Uterus (tissue), 4 donors: ENCODE measurements around the gene GRM8. TPM values are rescaled to one million over a fixed set of nuclear protein-coding genes. Genes with fewer than 3 reads are reported as not detected.

Source experiments
- DNase-seq, 2 donors: peaks; one replicate each; pipeline ENCODE4 v3.0.0-alpha.2; 2019 to 2020
- H3K27ac ChIP-seq, 2 donors: fragments of 200-600 bp; sonication (generic); 1 replicate in 1 of 2; 2 replicates in 1 of 2; pipeline ENCODE4 v1.5.1; 2016 to 2018
- H3K27me3 ChIP-seq, 2 donors: fragments of 200-600 bp; sonication (generic); one replicate each; pipeline ENCODE4 v1.5.1; 2018 to 2019; ENCODE audit warnings: control low read depth in 1 of 2
- H3K36me3 ChIP-seq, 2 donors: fragments of 200-600 bp; sonication (generic); one replicate each; pipeline ENCODE4 v1.5.1; 2019; ENCODE audit warnings: control low read depth in 1 of 2
- H3K4me1 ChIP-seq, 2 donors: fragments of 200-600 bp; sonication (generic); one replicate each; pipeline ENCODE4 v1.5.1; 2018 to 2019; ENCODE audit warnings: control low read depth in 1 of 2
- H3K4me3 ChIP-seq, 2 donors: fragments of 200-600 bp; sonication (generic); 1 replicate in 1 of 2; 2 replicates in 1 of 2; pipeline ENCODE4 v1.5.1; 2018 to 2019; ENCODE audit warnings: mild to moderate bottlenecking in 1 of 2
- H3K9me3 ChIP-seq, 2 donors: fragments of 200-600 bp; sonication (generic); one replicate each; pipeline ENCODE4 v1.5.1; 2019; ENCODE audit warnings: control low read depth in 1 of 2
- CTCF ChIP-seq, 4 experiments: fragments of 200-600 bp in 2 of 4; fragments of 450-650 bp in 2 of 4; sonication (generic) in 2 of 4; IDR thresholded peaks; one replicate each; pipeline ENCODE4 v1.5.1; 2016 to 2019; ENCODE audit warnings: antibody characterized with exemption in 4 of 4, mild to moderate bottlenecking in 2 of 4, moderate library complexity in 1 of 4
- POLR2A ChIP-seq, 2 donors: fragments of 450-650 bp; IDR thresholded peaks; one replicate each; pipeline ENCODE4 v1.6.1; 2016; ENCODE audit warnings: antibody characterized with exemption in 2 of 2, mild to moderate bottlenecking in 1 of 2, moderate library complexity in 1 of 2
- intact Hi-C: fragments of 100-400 bp; cut with DNase I; formaldehyde crosslinking; loops from one replicate; pipeline ENCODE4 v1.15.1; 2023; ENCODE audit warnings: low total_unique reads
- total RNA-seq, 4 donors: library from RNA; depleted of rRNA in 3 of 4; stranded (reverse); fragments of >200 nt in 3 of 4; gene quantifications; one replicate each; pipeline versions ENCODE4 v1.1.0 to v1.2.4, GENCODE V29; 2014 to 2023
- donor health status: DM: yes; HTN: yes; CAD: no.

Gene GRM8
- total RNA-seq, 4 donors from 2014 or later, result 3.9 TPM; not detected in 3

GRCh38 chr7:126809188-126809587, 443.6 kb downstream of the GRM8 start:
- no peaks in the 10 kb centered on the region for H3K9me3 ChIP-seq
- no peak for DNase-seq
- H3K4me3 ChIP-seq, result no peak overlapping the region
- TF ChIP-seq POLR2A (IDR thresholded peaks at IDR 0.05), result no peak
- no peak for TF ChIP-seq CTCF (IDR thresholded peaks at IDR 0.05)
- H3K4me1 ChIP-seq, result no peaks in the 10 kb centered on the region
- no peaks in the 10 kb centered on the region for H3K27me3 ChIP-seq
- no peaks in the 10 kb centered on the region for H3K36me3 ChIP-seq
- no peak overlapping the region for H3K27ac ChIP-seq
- intact Hi-C loops, result no loop called here

- TF ChIP-seq CTCF (IDR thresholded peaks at IDR 0.05), result no peak
- no peak for TF ChIP-seq POLR2A (IDR thresholded peaks at IDR 0.05)
- H3K9me3 ChIP-seq, result no peaks in the 10 kb centered on the region
Observed at GRCh38 chr7:126806614-126807013, 446.1 kb downstream of the GRM8 start.

GRCh38 chr7:126805351-126805750, 447.4 kb downstream of the GRM8 start:
- Histone ChIP-seq H3K27me3 (no peaks in the 10 kb centered on the region), H3K4me1 (no peaks in the 10 kb centered on the region), H3K9me3 (no peaks in the 10 kb centered on the region), H3K27ac (no peak overlapping the region), H3K4me3 (no peak overlapping the region), H3K36me3 (no peaks in the 10 kb centered on the region)
- no peak for TF ChIP-seq POLR2A (IDR thresholded peaks at IDR 0.05)
- no peak for TF ChIP-seq CTCF (IDR thresholded peaks at IDR 0.05)
- intact Hi-C loops, result no loop called here
- no peak for DNase-seq

More at GRCh38 chr7:126806614-126807013, 446.1 kb downstream of the GRM8 start:
- Histone ChIP-seq H3K27me3 (no peaks in the 10 kb centered on the region), H3K36me3 (no peaks in the 10 kb centered on the region), H3K27ac (no peak overlapping the region), H3K4me1 (no peaks in the 10 kb centered on the region), H3K4me3 (no peak overlapping the region)
- intact Hi-C loops, result no loop called here
- DNase-seq, result no peak

GRCh38 chr7:126804604-126805003, 448.1 kb downstream of the GRM8 start:
- Histone ChIP-seq H3K27ac (no peak overlapping the region), H3K4me3 (no peak overlapping the region), H3K27me3 (no peaks in the 10 kb centered on the region), H3K9me3 (no peaks in the 10 kb centered on the region), H3K36me3 (no peaks in the 10 kb centered on the region), H3K4me1 (no peaks in the 10 kb centered on the region)
- TF ChIP-seq POLR2A (IDR thresholded peaks at IDR 0.05) (no peak), CTCF (IDR thresholded peaks at IDR 0.05) (no peak)
- no peak for DNase-seq
- intact Hi-C loops, result no loop called here

GRCh38 chr7:126803990-126804389, 448.8 kb downstream of the GRM8 start:
- H3K4me1 ChIP-seq, result no peaks in the 10 kb centered on the region
- no peak for TF ChIP-seq POLR2A (IDR thresholded peaks at IDR 0.05)
- no peak for TF ChIP-seq CTCF (IDR thresholded peaks at IDR 0.05)
- no peak overlapping the region for H3K4me3 ChIP-seq
- no peaks in the 10 kb centered on the region for H3K36me3 ChIP-seq
- no peaks in the 10 kb centered on the region for H3K27me3 ChIP-seq
- no peaks in the 10 kb centered on the region for H3K9me3 ChIP-seq
- intact Hi-C loops, result no loop called here
- H3K27ac ChIP-seq, result no peak overlapping the region
- DNase-seq, result no peak
